GM21825 (cell line): Measurements from ENCODE around the gene IGSF8.
"Not testable (repeated sequence)": the region's sequence is repeated elsewhere in the genome, so short reads cannot be mapped to it uniquely, and the experiment has no call there.

ENCODE experiments used
- ATAC-seq: cut with Tn5 transposase; IDR thresholded peaks from one replicate; pipeline ENCODE4 v1.9.1; 2021; ENCODE audit warnings: mild to moderate bottlenecking, moderate library complexity; ENCODE audit not compliant: unreplicated experiment

Gene IGSF8

DNA sequence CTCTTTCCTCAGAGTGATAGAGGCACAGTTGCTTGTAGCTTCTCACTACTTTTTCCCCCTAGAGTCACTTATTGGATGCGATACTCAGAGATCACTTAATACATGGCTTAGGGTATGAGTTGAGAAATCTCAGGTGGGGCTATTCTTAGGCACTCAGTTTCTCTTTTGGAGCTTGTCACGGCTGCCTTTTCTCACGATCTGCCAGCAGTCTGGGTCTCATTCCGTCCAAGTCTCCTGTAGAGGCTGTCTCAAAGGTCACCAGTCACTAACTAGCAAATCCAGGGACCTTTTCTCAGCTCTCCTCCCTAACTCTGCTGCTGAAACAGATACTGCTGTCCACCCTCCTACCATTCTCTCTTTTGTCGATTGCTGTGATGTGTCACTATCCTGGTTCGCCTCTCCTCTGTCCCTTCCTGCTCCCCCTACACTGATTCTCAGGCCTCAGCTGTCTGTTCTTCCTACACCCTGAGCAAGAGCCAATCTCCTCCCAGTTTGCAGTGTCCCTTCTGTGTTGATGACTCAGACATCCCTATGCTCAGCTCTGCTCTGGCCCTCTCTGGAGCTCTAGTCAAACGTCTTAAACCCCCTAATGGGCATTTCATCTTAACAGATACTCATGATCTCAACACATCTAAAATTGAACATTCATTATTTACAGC, 29.6 kb upstream of the IGSF8 start:
- ATAC-seq, result no peak

DNA sequence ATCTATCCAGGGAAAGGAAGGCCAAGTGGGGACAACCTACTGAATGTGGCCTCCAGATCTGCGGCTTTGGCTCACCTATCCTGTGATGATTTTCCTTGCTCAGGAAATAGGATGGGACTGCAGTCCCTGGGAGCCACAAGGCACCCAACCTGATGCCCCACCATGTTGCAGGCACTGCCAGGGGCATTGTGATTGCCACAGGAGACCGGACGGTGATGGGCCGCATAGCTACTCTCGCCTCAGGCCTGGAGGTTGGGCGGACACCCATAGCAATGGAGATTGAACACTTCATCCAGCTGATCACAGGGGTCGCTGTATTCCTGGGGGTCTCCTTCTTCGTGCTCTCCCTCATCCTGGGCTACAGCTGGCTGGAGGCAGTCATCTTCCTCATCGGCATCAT, 29.0 kb upstream of the IGSF8 start:
- no peak for ATAC-seq

DNA sequence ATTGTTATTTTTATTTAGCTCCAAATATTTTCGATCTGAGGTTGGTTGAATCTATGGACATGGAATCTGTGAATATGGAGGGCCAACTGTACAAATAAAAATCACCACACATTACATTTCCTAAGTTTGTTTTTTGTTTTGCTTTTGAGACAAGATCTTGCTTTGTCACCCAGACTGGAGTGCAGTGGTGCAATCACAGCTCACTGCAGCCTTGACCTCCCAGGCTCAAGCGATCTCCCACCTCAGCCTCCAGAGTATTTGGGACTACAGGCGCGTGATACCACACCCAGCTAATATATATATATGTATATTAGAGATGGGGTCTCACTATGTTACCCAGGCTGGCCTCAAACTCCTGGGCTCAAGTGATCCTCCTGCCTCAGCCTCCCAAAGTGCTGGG, 27.9 kb upstream of the IGSF8 start:
- not testable (repeated sequence) for ATAC-seq

DNA sequence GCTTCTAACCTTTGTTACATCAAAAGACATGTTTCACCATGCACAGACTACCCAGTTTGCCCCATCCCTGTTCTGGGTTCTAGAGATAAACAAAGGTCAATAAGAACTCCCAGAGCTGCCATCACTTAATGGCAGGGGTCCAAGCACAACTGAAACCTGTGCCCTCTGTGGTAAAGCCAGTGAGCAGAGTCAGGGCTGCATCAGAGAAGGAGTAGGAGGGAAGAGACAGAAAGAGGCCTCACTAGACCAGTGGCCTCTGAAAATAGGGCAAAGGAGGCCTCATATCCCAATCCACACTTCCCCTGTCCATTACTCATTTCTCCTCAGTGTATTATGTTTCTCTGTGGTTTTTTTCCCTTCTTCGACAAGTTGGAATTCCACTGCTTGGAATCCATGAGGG, 27.3 kb upstream of the IGSF8 start:
- ATAC-seq, result no peak

DNA sequence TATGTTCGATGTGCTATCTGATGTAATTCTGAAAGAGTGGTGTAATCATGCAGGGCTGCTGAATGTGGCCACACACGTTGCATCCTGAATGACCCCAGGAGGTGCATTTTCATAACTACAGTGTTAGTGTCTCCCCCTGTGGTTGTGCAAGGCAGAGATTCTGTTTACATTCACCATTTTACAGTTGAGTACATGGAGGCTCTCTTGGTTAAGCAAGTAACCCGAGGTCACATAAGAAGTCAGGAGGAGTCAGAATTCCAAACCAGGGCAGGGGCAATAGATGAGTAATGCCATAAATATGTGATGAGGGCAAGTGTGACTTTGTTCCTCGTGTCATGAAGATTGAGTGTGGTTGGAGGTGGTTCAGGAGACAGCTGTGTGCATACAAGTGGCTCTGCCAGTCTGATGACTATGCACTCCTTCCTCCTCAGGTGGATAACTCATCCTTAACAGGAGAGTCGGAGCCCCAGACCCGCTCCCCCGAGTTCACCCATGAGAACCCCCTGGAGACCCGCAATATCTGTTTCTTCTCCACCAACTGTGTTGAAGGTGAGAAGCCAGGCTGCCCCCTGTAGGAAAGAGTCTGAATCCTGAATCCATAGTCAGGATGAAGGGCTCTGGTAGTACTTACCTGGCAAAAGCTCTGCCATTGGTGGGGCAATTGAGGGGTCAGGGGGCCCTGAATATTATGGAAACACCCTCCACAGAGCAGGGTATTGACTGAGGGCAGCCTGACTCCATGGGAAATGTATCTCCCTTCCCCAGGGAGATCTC, 26.5 kb upstream of the IGSF8 start:
- no peak for ATAC-seq

DNA sequence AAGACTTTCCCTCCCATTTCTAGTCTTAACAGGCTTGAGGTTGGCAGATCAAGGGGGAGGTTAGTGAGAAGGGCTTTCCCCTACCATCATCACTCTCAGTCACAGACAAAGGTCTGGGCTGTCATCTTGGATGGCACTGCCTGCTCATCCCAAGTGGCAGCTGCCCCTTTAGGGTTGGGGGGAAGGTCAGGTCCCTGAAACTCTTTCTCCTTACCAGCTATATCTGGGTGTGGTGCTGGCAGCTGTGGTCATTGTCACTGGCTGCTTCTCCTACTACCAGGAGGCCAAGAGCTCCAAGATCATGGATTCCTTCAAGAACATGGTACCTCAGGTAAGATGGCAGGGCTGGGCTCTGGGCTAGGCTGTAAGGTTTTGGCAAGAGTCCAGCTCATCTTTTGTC, 25.3 kb upstream of the IGSF8 start:
- ATAC-seq, result no peak

DNA sequence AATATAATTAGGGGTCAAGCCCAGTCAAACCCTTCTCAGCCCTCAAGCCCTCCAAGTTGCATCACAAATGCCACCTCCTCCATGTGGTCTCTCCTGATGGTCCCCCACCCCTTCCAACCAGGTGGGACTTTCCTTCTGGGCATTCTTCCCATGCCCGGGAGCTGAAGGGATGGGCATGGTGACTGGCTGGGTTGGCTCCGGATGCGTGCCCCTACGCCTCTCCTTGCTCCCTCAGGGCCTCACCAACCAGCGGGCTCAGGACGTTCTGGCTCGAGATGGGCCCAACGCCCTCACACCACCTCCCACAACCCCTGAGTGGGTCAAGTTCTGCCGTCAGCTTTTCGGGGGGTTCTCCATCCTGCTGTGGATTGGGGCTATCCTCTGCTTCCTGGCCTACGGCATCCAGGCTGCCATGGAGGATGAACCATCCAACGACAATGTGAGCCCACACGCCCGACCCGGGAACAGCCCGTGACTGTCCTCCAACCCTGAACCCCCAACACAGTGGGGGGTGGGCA, 24.6 kb upstream of the IGSF8 start:
- no peak for ATAC-seq

DNA sequence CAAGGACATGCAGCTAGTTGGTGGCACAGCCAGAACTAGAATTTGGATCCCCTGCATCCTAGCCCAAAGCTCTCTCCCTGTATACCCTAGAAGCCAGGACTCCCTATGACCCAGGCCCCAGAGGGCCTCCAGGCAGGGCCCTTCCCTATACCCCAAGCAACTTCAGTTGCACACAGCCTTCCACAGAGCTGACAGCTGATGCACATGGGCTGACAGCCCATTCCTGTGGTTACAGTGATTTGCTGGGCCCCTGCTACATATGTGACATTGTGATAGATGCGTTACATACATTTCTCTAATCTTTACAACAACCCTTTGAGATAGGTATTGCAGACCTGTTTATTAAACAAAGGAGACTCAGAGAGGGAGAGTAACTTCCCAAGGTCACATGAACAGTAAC, 23.0 kb upstream of the IGSF8 start:
- no peak for ATAC-seq

DNA sequence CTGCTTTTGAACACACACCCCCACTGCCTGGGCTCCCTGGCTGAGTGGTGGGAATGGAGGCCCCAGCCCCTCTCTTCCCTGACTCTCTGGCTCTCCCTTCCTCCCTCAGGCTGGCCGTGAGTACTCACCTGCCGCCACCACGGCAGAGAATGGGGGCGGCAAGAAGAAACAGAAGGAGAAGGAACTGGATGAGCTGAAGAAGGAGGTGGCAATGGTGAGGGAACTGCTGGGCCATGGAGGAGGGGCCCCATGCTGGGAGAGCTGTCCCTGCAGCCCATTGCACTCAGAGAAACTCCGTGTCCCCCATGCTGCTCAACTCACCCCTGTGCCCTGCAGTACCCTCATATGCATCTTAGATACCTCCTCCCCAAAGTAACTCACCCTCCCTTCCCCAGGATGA, 22.4 kb upstream of the IGSF8 start:
- no peak for ATAC-seq

DNA sequence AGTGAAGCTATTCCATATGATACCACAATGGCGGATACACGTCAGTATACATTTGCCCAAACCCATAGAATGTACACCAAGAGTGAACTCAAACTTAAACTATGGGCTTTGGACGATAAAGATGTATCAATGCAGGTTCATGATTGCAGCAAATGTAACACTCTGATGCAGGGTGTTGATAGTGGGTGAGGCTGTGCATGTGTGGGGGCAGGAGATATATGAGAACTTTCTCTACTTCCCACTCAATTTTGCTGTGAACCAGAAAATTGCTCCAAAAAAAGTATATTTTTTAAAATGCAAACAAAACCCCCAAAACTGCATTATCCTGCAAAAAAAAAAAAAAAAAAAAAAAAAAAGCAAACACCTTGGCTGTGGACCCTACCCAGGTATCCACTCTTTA, 20.5 kb upstream of the IGSF8 start:
- ATAC-seq, result no peak

DNA sequence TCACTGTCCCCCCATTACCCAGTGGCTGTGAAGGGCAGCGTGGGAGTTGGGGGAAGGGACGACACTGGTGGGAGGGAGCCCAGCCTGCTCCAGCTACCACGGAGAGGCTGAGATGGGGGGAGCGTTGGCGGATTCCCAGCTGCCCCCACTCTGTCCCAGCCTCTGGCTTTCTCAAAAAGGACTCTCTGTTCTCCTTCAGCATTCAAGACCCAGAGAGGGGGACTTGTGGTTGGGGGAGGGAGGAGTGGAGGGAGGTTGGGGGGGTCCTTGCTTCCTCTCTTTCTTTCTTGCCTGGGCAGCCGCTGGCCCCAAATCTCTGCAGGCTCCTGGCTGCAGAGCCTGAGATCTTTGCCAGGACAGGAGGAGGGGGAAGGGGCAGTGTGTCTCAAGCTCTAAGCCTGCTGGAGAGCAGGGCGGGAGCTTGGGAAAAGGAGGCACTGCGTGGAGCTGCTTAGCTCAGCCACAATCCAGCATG, 19.3 kb upstream of the IGSF8 start:
- no peak for ATAC-seq

DNA sequence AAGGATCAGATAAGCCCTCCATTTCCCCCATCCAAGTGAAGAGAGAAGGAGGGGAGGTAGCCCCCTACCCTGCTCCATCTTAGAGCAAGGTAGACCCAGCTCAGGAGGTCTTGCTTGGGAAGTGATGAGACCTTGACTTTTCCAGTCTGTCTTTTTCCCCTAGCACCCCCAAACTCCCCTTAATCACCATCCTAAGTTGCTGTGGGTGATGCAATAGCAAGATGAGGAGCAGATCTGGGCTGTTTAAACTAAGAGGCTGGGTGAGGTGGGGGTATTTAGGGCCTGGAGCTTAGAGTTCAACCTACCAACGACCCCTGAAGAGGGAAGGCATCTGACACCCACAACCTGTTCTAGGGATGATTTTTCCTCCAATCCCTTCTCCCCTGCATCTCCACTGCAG, 18.9 kb upstream of the IGSF8 start:
- no peak for ATAC-seq

DNA sequence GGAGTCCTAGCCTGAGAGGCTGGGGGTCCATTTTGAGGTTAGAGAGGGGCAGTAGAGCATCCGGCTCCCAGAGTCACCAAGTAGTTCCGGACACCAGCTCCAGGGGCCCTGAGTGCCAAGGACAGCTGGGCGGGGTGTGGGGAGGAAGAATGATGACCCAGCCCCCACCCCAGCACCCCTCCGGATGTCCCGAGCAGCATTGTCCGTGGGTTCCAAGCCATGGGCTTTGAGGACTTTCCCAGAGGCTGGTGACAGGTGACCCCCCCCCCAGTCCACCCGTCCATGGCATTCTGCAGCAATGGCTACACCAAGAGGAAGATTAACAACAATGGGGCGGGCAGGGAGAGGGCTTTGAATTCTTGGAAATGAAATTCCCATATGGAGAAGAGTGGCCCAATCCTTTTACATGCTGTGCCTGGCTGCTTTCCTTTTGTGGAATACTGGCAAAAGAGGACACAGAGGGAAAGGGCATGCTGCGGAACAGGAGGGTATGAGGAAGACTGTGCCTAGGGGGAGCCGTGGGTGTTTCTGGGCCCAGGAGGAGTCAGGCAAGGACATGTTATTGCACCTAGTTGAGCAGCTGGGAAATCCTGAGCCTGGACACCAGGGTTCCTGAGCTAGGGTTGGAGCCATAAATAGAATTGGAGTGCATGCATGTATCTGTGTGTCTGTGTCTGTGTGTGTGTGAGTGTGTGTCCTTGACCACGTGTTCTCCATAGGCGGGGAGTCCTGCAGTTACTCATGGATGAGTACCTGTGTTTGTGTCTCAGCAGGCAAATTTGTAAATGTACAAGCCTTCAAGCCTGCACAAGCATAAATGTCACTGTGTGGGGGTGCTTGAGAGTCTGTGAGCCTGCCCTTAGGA, 18.1 kb upstream of the IGSF8 start:
- ATAC-seq, result no peak

DNA sequence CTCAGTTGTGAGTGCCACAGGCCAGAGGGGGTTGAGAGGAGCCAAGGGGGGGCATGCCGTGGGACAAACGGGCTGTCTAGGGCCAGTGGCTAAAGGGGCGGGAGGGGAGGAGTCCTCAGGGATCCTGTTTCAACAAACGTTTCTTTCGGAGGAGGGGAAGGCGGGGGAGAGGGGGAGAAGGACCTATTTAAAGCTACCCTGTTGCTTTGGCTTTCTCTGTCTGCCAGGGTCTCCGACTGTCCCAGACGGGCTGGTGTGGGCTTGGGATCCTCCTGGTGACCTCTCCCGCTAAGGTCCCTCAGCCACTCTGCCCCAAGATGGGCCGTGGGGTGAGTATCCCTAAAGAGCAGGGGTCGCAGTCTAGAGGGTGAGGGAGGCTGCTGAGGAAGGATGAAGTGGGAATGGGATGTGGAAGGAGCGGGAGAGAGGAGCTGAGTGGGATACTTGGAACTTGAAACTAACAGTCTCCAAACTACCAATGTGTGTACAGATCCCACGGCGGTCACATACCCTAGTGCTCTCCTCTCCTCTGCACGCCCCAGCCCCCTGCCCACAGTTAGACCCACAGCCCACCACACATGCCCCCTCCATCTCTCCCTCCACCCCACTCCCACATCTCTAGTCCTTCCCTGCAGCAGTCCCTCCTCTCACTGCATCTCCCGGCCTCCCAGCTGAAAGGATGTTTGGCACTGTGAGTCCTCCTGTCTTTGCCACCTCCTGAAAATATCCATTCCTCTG, 17.3 kb upstream of the IGSF8 start, which contains the start of gene ATP1A2:
Gene ATP1A2, plus strand, starts transcription at position 215 of the 738 bp plus-strand sequence. Its CDS starts 103 bp downstream, at position 318.
- no peak for ATAC-seq

DNA sequence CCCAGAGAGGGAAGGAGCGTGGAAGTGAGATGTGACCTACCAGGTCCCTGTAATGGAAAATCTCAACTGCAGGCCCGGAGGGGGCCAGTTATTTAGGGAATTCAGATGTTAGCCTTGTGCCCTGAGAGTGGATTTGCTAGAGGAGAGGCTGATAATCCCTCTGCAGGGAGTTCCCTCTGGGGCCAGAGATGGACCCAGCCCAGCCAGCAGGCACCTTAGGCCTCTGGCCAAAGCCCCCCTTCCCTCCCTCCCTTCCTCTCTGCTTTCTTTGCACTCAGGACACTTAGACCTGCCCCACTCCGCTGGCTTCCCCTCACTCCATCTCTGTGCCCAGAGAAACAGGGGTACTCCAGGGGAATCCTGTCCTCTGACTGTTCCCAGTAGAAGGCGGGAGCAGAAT, 15.7 kb upstream of the IGSF8 start:
- no peak for ATAC-seq

DNA sequence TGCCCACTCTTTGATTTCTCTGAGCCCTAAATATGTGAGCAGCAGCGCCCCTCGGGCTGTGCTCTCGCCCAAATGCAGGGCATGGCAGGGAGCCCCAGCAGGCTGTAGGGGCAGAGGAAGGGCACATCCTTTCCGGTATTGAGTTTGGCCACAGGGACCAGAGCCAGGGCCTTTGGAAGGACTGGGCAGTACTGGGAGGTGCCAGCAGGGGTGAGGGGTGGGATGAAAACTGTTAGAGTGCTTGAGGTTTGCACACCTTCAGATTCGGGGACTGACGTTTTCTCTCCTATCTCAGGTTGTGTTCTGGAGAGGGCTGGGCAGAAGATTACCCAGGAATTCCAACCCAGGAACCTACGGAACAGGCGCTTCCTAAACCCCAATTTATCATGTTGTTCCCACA, 15.0 kb upstream of the IGSF8 start:
- ATAC-seq, result no peak

DNA sequence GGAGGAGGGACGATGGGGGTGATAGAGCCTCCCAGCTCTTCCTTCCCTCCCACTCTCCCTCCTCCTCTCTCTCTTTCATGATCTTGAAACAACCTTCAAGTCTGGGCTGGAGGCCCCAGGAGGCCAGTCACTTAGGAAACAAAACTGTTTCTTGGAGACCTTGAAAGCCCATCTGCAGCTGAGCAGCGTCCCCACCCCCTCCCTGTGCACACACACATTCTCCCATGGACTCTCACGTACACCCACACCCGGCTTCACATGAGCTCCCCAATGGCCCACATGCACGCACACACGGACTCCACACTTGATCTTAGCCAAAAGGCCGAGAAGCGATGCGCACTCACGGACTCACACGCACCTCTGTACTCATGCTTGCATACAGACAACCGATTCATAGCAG, 13.9 kb upstream of the IGSF8 start:
- no peak for ATAC-seq

DNA sequence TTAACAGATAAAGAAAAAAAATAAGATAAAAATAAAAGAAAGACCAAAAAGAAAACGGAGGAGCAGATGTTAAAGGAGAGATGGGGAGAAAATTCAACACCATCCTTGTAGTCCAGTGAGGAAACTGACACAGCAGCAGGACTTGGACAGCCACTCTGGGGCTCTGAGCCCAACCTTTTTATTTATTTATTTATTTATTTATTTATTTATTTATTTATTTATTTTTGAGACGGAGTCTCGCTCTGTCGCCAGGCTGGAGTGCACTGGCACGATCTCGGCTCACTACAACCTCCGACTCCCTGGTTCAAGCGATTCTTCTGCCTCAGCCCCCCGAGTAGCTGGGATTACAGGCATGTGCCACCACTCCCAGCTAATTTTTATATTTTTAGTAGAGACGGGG, 13.0 kb upstream of the IGSF8 start:
- ATAC-seq, result not testable (repeated sequence)

DNA sequence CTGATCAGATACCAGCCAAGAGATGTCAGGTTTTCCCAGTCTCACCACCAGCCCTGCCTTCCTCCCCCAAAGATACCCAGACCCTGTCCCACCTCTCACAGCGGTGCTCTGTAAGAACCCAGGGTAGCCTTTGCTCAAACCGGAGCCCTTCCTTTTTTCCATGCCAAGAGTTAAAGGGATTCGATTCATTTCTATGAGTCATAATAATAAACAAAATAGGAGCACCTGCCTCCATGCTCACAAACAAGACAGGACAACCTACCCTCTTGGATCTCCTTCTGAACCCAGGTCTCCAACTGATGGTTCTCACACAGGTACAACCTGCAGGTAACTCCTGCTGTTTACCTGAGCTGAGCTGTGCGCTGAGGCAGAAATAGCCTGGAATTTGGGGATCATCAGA, 11.3 kb upstream of the IGSF8 start:
- ATAC-seq, result no peak

DNA sequence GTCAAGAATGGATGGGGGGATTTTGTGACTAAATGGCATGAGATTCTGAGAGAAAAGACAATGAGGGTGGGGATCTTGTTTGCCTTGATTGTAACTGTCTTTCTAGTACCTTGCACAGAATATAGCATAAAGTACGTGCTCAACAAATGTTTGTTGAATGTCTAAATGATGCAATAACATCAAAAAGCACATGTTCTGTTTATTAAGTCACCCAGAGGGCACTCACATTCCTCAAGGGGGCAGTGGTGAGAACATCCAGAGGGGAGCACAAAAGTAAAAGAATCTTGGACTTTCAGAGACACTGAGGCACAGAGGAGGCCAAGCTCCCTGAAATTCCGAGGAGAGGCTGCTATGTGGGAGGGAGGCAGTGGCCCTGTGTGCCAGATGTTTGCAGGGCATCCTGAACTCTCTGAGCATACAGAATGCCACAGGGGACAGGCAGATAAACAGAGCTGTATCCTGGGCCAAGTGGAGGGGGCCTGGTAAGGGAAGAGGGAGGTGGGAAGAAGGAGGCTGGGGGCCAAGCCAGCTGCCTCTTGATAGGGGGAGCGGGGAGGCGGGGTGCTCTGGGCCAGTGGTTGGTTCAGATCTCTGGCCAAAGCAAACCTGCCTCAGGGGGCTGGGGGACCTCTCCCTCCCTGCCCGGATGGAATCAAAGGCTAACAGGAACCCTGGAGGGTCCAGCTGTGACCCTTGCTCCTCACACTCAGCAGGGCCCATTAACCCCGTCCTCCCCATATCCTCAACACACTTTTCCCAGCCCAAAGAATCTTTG, 10.7 kb upstream of the IGSF8 start:
- no peak for ATAC-seq
